WI38 (cell line): ENCODE results near the gene LUZP2.

ENCODE experiments used
- H3K4me3 ChIP-seq: 2 replicates; pipeline ENCODE4 v1.5.1; 2011; ENCODE audit warnings: low read depth, mild to moderate bottlenecking, control low read depth, low read length
- TF ChIP-seq, protein P1 (sequence below): IDR thresholded peaks from 2 replicates; pipeline ENCODE4 v1.5.1; 2012; ENCODE audit warnings: low read depth, mild to moderate bottlenecking, control low read depth, low read length

Gene LUZP2

GRCh38 chr11:24833573-24833972 is 336.7 kb downstream of the LUZP2 start:
- no peak overlapping the region for H3K4me3 ChIP-seq
- TF ChIP-seq, protein P1, sequence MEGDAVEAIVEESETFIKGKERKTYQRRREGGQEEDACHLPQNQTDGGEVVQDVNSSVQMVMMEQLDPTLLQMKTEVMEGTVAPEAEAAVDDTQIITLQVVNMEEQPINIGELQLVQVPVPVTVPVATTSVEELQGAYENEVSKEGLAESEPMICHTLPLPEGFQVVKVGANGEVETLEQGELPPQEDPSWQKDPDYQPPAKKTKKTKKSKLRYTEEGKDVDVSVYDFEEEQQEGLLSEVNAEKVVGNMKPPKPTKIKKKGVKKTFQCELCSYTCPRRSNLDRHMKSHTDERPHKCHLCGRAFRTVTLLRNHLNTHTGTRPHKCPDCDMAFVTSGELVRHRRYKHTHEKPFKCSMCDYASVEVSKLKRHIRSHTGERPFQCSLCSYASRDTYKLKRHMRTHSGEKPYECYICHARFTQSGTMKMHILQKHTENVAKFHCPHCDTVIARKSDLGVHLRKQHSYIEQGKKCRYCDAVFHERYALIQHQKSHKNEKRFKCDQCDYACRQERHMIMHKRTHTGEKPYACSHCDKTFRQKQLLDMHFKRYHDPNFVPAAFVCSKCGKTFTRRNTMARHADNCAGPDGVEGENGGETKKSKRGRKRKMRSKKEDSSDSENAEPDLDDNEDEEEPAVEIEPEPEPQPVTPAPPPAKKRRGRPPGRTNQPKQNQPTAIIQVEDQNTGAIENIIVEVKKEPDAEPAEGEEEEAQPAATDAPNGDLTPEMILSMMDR: no peak

DNA sequence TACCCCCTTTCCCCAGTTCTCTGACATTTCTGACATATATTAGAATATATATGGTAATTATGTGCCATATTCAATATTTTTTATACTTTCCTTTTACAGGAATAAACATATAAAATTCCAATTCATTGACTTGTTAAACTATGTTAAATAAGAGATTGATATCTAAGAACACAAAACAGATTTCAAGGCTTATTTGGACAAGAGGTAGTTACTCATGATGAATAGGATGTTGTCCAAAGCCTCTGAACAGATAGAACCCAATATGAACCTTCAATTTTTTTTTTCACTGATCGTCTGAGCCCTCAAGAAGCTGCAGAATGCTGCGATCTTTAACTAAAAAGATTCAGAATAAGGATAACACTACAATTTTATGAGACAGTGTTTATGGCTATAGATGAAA is 340.3 kb downstream of the LUZP2 start:
- no peak overlapping the region for H3K4me3 ChIP-seq
- TF ChIP-seq, protein P1: no peak

DNA sequence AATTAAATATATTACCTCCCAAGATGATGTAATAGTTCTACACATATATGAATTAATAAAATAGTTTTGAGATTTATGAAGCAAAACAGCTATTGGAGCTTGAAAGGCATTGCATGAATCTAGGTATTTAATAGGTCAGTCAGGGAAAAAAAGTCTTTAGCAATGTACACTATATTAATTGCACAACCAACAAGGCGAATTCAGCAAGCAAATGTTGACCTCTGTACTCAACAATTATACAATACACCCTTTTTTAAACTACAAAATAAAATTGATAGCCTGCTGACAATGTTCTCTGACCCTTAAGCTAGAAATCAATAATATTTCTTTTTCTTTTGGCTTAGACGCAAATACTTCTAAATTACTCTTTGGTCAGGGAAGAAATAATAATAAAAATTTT is 345.5 kb downstream of the LUZP2 start:
- no peak overlapping the region for H3K4me3 ChIP-seq
- TF ChIP-seq, protein P1: no peak

- H3K4me3 ChIP-seq: no peak overlapping the region
- TF ChIP-seq, protein P1: no peak
Observed at GRCh38 chr11:24844406-24844805, 347.6 kb downstream of the LUZP2 start.

DNA sequence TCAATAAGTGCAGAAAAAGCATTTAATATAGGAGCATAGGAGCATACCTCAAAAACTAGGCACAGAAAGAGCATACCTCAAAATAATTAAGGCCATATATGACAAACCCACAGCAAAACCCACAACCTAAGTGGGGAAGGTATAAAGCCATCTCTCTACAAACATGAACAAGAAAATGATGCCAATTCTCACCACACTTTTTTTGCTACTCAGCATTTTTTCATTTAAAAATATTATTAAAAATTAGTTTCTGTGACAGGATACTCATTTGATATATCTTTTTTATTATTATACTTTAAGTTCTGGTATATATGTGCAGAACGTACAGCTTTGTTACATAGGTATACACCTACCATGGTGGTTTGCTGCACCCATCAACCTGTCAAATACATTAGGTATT is 352.0 kb downstream of the LUZP2 start:
- no peak overlapping the region for H3K4me3 ChIP-seq
- TF ChIP-seq, protein P1: no peak

DNA sequence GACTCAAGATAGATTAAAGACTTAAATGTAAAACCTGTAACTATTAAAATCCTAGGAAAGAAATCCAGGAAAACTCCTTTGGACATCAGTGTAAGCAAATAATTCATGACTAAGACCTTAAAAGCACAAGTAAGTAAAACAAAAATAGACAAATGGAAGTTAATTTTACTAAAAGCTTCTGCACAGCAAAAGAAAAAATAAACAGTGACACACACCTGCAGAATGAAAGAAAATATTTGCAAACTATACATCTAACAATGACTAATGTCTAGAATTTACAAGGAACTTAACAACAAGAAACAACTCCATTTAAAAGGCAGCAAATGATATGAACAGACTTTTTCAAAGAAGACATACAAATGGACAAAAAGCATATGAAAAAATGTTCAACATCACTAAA is 359.1 kb downstream of the LUZP2 start:
- TF ChIP-seq, protein P1: no peak
- no peak overlapping the region for H3K4me3 ChIP-seq

DNA sequence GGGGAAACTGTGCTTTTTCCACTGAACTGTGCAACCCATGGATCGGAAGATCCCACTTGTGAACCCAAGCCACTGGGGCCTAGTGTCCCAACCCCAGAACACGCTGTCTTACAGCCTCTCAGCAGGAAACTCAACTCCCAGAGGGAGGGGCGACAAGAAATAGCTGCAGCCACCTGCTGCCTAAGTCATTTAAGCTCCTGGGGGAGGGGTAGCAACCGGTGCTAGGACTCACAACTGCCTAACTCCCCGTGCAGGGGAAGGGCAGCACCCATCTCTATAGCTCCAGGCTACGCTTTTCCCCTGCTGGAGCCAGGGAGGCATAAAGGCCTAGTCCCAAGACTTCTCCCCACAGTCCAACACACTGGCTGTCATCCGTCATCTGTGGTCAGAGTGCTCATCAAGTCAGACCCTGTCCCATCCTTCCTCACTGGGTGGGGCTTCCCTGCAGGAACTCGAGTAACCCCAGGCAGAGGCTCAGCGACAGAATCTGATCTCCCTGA is 363.0 kb downstream of the LUZP2 start:
- TF ChIP-seq, protein P1: no peak
- H3K4me3 ChIP-seq: no peak overlapping the region
